ENCODE measurements around the gene ACTR5. TPM values are rescaled to one million over a fixed set of nuclear protein-coding genes. Genes with fewer than 3 reads are reported as not detected.
"Not testable (repeated sequence)": the region's sequence is repeated elsewhere in the genome, so short reads cannot be mapped to it uniquely, and the experiment has no call there.

Gene ACTR5
- total RNA-seq, 2 donors from 2014 or later = 9.9 to 10.4 TPM

DNA sequence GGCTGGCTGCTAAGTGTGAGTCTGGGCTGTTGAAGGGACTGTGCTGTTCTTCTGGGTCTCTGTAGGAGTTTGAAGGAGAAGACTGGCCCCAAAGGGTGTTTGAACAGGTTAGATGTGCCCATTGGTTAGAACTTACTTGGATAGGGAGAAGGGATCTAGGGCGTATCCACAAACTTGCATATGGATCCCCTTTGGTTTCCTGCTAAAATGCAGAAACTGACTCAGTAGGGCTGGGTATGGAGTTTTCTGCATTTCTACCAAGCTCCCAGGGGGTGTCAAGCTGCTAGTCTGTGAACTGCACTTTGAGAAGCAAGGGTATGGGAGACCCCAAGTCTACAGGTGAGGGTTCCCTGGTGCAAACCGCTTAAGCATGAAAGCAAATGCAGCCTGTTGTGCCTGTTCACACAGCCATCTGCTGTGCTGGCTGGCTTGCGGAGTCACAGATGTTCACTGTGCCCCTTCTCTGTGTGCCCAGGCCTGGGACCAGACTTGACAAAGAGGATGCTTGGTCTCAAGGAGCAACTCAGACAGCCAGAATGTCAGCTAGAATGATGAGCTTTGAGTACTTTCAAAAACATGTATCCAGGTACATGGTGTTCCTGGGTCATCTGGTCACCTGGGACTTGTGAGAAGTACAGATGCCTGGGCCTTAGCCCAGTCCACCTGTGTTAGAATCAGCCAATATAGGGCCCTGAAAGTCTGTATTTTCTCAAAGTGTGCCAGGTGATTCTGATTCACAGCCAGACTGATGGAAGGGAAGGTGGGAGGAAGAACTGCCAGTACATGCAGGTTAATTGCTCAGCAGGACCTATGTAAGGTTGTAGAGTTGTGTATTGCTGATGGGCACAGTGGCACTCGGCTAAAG is 64.7 kb downstream of the ACTR5 start:
- H3K4me3 Mint-ChIP-seq = peak overlapping the region; percentile 7
- H3K27ac Mint-ChIP-seq = peak overlapping the region; percentile 55
- H3K4me1 Mint-ChIP-seq = peaks cover 76% of the 10 kb centered on the region
- no peaks in the 10 kb centered on the region for H3K27me3 Mint-ChIP-seq
- no peak for ATAC-seq (replicated peaks)
- H3K9me3 Mint-ChIP-seq = no peaks in the 10 kb centered on the region
- H3K36me3 Mint-ChIP-seq (ENCODE audit: low read depth) = peaks cover 98% of the 10 kb centered on the region

DNA sequence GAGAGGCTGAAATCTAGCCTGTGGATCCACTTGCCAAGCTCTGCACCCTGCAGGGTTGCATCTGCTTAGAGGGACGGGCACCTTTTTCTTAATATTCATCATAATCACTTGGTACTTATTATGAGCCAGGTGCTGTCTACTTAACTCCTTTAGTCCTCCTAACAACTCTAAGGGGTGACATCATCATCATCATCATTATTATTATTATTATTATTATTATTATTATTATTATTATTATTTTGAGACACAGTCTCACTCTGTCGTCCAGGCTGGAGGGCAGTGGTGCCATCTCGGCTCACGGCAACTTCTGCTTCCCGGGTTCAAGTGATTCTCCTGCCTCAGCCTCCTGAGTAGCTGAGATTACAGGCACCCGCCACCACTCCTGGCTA is 65.3 kb downstream of the ACTR5 start:
- Mint-ChIP-seq H3K4me1 (peaks cover 77% of the 10 kb centered on the region), H3K36me3 (ENCODE audit: low read depth) (peaks cover 98% of the 10 kb centered on the region)
- H3K4me3 Mint-ChIP-seq; H3K27me3 Mint-ChIP-seq; H3K9me3 Mint-ChIP-seq; ATAC-seq (replicated peaks); H3K27ac Mint-ChIP-seq: not testable (repeated sequence)

DNA sequence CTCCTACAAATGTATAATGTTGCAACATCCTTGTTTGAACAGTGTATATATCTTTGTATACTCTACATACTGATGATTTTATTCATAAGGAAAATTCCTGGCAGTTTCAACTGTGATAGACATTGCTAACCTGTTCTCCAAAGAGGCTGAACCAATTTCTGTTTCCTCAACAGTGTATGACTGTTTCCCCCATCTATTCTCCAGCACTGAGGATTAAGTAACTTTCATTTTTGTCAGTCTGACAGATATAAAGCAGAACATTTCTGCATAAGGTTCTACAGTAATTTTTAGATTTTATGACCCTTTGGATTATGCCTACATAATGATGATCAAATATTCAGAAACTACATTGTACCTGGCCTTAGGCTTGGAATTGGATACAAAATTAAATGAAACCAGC is 67.2 kb downstream of the ACTR5 start:
- Mint-ChIP-seq H3K9me3 (no peaks in the 10 kb centered on the region), H3K27ac (peak overlapping the region; percentile 53), H3K4me1 (peaks cover 61% of the 10 kb centered on the region), H3K4me3 (peak overlapping the region; percentile 18), H3K27me3 (no peaks in the 10 kb centered on the region), H3K36me3 (ENCODE audit: low read depth) (peaks cover 98% of the 10 kb centered on the region)
- no peak for ATAC-seq (replicated peaks)

DNA sequence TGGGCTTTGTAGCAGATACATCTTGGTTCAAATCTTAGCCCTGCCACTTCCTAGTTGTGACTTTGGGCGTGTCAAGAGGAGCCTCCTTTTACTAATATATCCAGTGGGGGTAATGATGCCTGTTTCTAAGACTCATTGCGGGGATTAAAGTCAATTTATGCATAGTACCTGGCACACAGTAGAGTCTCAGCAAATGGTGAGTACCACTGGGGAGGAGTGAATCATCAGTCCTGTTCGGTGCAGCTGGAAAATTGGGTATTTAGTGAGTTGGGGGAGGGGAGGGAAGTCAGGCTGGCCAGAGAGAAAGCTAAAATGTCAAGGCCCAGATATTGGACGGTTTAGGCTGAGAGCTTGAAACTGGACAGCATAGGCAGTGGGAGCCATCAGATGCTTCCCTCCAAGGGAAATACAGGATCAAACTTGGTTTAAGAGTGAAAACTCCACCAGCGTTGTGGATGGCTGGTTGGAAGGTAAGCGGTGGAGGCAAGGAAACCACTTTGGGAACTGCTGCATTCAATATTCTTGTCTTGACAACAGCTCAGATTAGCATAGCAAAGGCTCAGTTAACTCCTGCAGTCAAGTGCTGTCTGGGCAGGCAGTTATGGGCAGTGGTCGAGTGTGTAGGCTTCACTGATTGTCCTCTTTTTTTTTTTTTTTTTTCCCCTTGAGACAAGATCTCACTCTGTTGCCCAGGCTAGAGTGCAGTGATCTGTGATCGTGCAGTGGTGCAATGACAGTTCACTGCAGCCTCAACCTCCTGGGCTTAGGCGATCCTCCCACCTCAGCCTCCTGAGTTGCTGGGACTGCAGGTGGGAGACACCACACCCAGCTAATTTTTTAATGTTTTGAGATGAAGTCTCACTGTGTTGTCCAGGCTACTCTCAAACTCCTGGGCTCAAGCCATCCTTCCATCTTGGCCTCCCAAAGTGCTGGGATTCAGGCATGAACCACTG is 70.1 kb downstream of the ACTR5 start:
- Mint-ChIP-seq H3K27ac (peak overlapping the region; percentile 16), H3K9me3 (no peaks in the 10 kb centered on the region), H3K36me3 (ENCODE audit: low read depth) (peaks cover 98% of the 10 kb centered on the region), H3K27me3 (no peaks in the 10 kb centered on the region), H3K4me1 (peaks cover 52% of the 10 kb centered on the region), H3K4me3 (peak overlapping the region; percentile 5)
- peak; percentile 39 for ATAC-seq (replicated peaks)

Other genes with a start within 250 kb of the ACTR5 start
- gene ADIG, start 167.3 kb upstream of the ACTR5 start, total RNA-seq = not detected
- not detected for gene ARHGAP40, start 146.7 kb upstream of the ACTR5 start, total RNA-seq
- under 1 TPM in 1 of 2 donors, not detected in 1; 0.11 TPM for gene SLC32A1, start 24.0 kb upstream of the ACTR5 start, total RNA-seq
- 10 to 100 TPM; 77.2 to 79.5 TPM for gene PPP1R16B, start 57.2 kb downstream of the ACTR5 start, total RNA-seq
- gene FAM83D, start 178.0 kb downstream of the ACTR5 start, total RNA-seq = 10 to 100 TPM; 15.9 to 18.3 TPM
- gene DHX35, start 213.9 kb downstream of the ACTR5 start, total RNA-seq = 10 to 100 TPM in 1 of 2 donors, 1 to 10 TPM in 1; 6.0 to 13.4 TPM

All from activated T-helper 17 cell treated with anti-CD3 and anti-CD28 coated beads, Interleukin-2, amount 50 U/mL, for 72 hours (primary cell).